ENCODE results near the gene ZNF529. TPM values are rescaled to one million over a fixed set of nuclear protein-coding genes. Genes with fewer than 3 reads are reported as not detected.

The ZNF529 gene
- 4.2 and 7.6 TPM in 2 replicates for total RNA-seq

DNA sequence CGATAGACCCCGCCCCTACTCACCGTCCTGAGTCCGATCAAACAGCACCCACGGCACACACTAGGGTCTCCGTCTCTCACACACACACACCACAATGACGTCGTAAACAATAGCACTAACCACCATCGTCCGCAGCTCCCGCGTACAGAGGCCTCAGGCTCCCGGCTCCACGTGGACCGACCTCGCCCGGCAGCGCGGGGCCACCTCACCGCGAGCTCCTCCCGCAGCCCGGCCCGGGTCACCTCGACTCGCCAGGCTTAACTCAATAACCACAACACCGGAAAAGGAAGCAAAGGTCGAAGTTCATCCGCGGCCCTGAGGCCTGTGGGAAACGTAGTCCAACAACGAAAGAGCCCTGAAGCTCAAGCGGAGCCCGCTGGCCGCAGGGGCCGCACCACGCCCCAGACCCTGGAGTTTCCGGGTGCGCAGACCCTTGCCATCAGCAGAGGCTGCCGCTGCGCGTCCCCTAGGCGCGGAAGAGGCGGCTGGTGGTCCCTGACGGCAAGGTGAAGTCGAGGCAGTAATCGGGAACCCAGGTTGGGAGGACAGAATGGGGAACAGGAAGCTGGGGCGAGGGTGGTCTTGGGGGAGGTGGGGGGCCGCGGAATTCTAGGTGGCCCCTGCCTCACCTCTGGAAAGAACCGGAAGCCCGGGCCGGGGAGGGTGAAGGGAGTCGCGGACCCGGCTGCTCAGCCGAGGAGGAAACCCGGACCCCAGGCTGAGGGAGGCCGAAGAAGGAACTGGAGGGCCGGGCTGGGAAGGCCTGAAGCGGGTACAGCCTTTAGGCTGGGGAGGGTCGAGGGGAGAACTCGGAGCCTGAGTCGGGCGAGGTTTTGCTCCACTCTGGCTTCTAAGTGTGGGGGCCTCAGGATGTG is at the start of gene ZNF529:
TSS of gene ZNF529 (minus strand) at position 273 of the 875 bp plus-strand sequence. CDS start 946 bp downstream, outside the sequence.

DNA sequence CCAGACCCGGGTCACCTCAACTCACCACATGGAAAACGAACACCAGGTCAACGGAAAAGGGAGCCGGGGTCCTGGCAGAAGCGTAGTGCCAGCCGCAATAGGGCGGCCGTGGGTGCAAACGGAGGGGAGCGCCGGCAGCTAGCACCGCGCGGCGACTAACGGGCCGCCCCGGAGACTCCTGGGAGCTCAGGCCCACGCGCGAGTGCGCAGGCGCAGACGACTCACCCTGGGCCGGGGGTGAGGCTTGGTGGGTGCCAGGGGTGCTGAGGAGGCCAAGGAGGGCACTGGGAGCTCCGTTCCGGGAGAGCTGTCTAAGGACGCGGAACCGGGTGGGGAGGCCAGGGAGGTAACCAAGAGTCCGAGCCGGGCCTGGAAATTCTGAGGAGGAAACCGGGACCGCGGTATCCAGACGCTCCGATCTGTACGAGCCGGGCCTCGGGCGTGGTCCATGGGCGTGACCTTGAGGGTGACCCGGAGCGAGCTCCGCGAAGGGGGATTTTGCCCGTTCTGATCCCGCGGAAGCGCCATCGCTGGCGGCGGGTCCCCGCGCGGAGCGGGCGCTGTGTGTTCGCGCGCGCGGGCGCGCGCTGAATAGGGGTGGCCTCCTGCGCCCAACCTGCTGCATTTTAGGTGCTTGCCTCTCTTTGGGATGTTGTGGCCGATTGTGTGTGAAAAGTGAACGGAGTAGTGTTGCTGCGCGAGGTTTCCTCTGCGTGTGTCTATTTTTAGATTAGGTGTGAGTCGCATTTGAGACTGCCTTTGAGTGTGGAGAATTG is 32.2 kb upstream of the ZNF529 start, which contains the start of gene ZNF382:
TSS of gene ZNF382 (plus strand) at position 213 of the 776 bp plus-strand sequence. CDS start 4,602 bp downstream, outside the sequence.

DNA sequence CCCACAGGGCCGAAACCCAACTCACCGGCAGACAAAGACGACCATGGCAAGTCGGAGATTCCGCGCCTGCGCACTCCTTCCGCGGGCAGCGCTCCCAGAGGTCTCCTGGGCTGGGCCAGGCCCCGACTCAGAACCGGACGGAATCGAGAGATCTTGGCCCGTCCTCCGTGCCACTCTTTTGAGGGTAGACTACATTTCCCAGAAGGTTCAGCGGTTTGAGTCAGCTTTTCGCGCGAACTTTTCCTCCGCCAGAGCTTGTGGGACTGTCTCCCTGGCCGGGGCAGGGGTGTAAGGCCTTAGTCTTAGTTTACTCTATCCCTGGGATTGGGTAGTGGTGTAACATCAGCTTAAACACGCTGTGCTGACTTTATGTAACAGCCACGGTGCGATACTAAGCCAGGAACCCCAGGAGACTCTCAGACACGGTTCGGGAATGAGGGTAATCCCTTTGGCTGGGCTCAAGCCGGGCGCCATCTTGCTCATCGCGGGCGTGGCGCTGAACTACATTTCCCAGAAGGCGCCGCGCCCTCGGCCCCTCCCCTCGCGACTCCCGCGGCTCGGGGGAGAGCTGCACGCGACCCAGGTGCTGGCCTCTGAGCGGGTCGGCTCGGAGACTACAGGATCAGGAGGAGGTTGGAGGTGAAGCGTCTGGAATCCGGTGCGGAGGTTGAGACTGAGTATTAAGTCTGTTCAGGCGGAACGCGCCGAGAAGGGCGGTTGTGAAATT is 44.7 kb downstream of the ZNF529 start, which contains the start of gene ZNF260:
TSS of gene ZNF260 (minus strand) at position 78 of the 727 bp plus-strand sequence. CDS start 13,033 bp downstream, outside the sequence.

Other genes with a start within 250 kb of the ZNF529 start
- gene ZFP14, start 194.1 kb downstream of the ZNF529 start, total RNA-seq = 0.84 and 1.0 TPM in 2 replicates
- gene ZFP82, start 154.6 kb downstream of the ZNF529 start, total RNA-seq = 1.8 and 2.4 TPM in 2 replicates
- 2.8 and 3.4 TPM in 2 replicates for gene ZNF566, start 83.7 kb downstream of the ZNF529 start, total RNA-seq
- 6.5 and 6.6 TPM in 2 replicates for gene ZNF260, start 45.0 kb downstream of the ZNF529 start, total RNA-seq
- 5.4 and 6.2 TPM in 2 replicates for gene ZNF382, start 32.0 kb upstream of the ZNF529 start, total RNA-seq
- 2.7 and 4.5 TPM in 2 replicates for gene ZNF461, start 93.5 kb upstream of the ZNF529 start, total RNA-seq
- gene ZNF567, start 114.3 kb upstream of the ZNF529 start, total RNA-seq = 2.4 and 2.7 TPM in 2 replicates
- 1.8 and 4.3 TPM in 2 replicates for gene ZNF850, start 199.5 kb upstream of the ZNF529 start, total RNA-seq